ENCODE data around the gene GNG4.

Gene GNG4

DNA sequence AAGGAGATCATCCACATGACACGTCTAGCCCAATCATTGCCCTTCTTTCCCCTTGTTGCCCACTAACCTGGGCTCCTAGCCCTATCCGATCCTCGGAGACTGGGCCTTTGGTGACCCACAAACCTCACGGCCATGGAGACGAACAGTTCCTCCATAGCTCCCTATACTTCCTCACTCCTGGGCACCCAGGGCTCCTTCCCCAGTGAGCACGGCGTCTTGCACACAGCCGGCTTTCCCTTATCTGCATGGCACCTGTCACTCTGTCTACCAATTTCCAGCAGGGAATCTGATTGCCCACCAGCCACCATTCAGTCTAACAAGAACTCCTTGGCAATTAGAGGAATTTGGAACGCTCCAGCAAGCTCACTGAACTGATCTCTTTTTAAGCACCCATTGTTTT, 3.1 kb downstream of the GNG4 start:
- CTCF ChIA-PET = interaction anchor here (0.6 to 2.4 kb wide), 5 partner anchors 12 to 141 kb away, joined by 3 to 6 read pairs (median 3); no protein-coding TSS in a partner anchor
- no peak for DNase-seq (ENCODE audit: low read depth, low spot score)
- no peak overlapping the region for H3K4me3 ChIP-seq (ENCODE audit: low read depth, low read length)
- POLR2A ChIA-PET = no interaction called here
- no peak for TF ChIP-seq CTCF (IDR thresholded peaks at IDR 0.05; ENCODE audit: insufficient read depth, low read length, missing control alignments)

DNA sequence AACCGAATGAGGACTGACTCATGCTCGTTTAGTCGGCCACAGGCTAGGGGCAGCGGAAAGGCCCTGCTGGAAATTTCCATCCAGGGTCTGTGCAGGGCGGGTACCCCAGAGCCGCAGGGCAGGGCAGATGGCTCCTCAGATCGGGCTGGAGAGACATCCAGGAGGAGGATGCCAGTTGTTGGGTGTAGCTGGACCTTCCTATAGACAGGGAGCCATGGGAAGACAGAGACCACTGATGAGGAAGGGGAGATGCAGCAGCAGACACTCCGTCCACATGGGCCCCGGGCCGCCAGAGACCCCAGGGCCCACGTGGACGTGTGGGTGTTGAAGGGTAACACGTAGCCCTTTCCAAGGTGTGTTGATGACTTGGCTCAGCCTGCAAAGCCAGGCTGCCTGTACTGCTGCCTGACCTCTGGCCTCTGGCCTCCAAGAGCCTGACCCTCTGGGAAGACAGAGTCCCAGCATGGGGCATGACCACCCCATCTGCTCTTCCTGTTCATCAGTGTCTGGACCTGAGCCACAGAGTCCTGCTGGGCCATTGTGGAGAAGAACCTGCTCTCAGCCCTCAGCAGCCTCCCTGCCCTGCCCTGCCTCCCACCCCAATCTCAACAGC, 4.8 kb downstream of the GNG4 start:
- TF ChIP-seq CTCF (IDR thresholded peaks at IDR 0.05; ENCODE audit: insufficient read depth, low read length, missing control alignments) = no peak
- ChIA-PET CTCF (no interaction called here), POLR2A (no interaction called here)
- no peak overlapping the region for H3K4me3 ChIP-seq (ENCODE audit: low read depth, low read length)
- no peak for DNase-seq (ENCODE audit: low read depth, low spot score)

GRCh38 chr1:235643837-235644692, 5.5 kb downstream of the GNG4 start:
- POLR2A ChIA-PET = no interaction called here
- DNase-seq (ENCODE audit: low read depth, low spot score) = no peak
- CTCF ChIA-PET = no interaction called here
- no peak overlapping the region for H3K4me3 ChIP-seq (ENCODE audit: low read depth, low read length)
- no peak for TF ChIP-seq CTCF (IDR thresholded peaks at IDR 0.05; ENCODE audit: insufficient read depth, low read length, missing control alignments)

- POLR2A ChIA-PET = no interaction called here
- H3K4me3 ChIP-seq (ENCODE audit: low read depth, low read length) = no peak overlapping the region
- no peak for TF ChIP-seq CTCF (IDR thresholded peaks at IDR 0.05; ENCODE audit: insufficient read depth, low read length, missing control alignments)
- CTCF ChIA-PET = no interaction called here
- no peak for DNase-seq (ENCODE audit: low read depth, low spot score)
Observed at GRCh38 chr1:235642943-235643371, 6.6 kb downstream of the GNG4 start.

DNA sequence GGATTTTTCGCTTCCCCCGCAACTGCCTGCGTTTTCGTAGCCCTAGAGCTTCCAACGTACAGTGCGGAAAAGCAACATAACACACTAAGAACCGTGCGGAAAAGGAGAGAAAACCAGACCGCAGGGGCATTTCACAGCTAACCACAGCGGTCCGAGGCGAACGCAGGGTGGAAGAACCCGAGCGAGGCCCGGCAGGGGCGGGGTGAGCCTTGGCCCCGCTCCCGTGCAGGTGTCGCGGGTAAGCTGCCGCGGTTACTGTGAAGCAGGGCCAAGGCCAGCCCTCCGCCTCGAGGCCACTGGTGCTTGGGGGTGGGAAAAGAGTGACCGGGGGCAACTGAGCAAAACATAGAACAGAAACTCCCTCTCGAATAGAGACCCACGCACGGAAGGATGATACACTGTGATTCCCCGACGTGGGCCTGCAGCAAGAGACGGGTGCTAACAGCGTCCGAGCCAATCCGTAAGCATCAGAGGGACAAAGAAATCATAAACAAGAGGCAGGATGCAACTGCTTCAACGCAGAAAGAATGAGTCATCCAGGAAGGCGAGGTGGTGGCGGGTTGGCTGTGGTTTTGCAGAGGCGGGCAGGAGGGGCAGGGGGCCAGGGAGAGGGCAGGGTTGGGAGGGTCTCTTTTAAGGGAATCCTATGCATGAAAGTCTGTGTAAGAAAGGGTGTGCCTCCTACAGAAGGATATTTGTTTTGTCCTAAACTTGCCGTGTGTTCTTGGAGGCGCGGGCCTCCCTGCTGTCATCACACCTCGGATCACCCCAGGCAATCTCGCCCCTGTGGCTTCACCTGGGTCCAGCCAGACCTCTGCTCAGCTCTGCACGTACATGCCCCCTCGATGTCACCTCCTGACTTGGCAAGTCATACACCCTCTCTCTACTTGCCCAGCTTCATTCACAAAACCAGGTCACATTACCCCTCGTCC, 7.3 kb downstream of the GNG4 start:
- no peak for TF ChIP-seq CTCF (IDR thresholded peaks at IDR 0.05; ENCODE audit: insufficient read depth, low read length, missing control alignments)
- no peak for DNase-seq (ENCODE audit: low read depth, low spot score)
- POLR2A ChIA-PET = no interaction called here
- CTCF ChIA-PET = interaction anchor here (1.4 kb wide), 1 partner anchor 128 kb away, joined by 3 read pairs; no protein-coding TSS in a partner anchor
- H3K4me3 ChIP-seq (ENCODE audit: low read depth, low read length) = no peak overlapping the region
